CD4-positive, alpha-beta T cell treated with Interleukin-17A for 1 hour (primary cell): ENCODE measurements around the gene IKZF3.
"Not testable (repeated sequence)": the region's sequence is repeated elsewhere in the genome, so short reads cannot be mapped to it uniquely, and the experiment has no call there.

ENCODE experiments used
- DNase-seq: peaks from one replicate; pipeline ENCODE4 v3.0.0-alpha.2; 2020

IKZF3 gene

DNA sequence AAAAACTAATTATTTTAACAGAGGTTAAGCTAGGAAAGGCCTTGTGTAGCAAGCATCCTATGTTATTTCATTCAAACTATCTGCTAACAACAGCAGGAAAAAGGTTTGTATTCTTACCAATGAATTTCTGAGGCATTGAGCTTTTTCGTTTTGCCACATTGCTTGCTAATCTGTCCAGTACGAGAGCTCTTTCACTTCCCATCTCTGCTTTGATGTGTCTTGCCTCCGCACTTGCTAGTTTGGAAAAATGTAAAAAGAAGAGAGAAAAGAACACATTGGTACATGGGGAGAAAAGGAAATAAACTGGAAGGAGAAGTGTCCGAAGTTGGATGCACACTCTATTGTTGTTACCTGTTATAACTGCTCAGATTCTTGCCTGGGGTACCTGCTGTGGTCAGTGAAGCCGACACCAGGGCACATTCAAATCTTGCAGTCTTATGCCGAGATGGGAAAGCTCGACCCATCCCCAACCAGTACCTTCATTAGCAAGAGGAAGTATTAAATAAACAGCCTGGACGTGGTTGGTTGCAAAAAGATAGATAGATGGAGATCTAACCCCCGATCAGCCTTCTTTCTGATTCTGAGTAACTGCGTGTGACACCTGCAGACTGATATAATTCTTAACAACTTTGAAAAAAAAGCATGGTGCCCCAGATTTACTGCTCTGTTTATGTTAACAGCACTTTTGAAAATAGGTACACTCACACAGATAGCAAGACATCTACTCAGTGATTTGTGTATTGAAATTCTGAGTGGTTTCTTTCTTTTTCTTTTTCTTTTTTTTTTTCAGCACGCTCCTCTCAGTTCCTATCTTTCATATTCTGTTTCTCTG, 86.4 kb downstream of the IKZF3 start:
- DNase-seq: peak; percentile 60

- peak; percentile 55 for DNase-seq
These were observed 87.9 kb downstream of the IKZF3 start for GRCh38 chr17:39776252-39776651.

GRCh38 chr17:39775031-39775430, 89.1 kb downstream of the IKZF3 start:
- DNase-seq: peak; percentile 38

DNA sequence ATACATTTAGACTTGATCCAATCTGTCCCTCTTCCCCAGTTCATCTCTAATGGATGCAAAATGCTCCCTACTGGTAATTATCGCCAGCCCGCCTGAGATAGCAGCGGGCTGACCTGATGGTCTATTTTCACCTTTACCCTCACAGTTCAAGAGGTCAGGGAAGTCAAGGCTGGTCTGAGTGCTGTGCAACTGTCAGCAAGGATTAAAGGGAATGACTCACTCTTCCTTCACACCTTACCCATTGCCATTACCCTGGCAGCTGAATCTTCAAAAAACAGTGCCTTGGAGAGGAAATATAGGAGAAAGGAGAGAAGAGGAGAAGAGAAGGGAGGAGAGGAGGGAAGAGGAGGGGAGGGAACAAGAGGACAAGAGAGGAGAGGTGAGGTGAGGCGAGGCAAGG, 90.1 kb downstream of the IKZF3 start:
- DNase-seq: no peak

DNA sequence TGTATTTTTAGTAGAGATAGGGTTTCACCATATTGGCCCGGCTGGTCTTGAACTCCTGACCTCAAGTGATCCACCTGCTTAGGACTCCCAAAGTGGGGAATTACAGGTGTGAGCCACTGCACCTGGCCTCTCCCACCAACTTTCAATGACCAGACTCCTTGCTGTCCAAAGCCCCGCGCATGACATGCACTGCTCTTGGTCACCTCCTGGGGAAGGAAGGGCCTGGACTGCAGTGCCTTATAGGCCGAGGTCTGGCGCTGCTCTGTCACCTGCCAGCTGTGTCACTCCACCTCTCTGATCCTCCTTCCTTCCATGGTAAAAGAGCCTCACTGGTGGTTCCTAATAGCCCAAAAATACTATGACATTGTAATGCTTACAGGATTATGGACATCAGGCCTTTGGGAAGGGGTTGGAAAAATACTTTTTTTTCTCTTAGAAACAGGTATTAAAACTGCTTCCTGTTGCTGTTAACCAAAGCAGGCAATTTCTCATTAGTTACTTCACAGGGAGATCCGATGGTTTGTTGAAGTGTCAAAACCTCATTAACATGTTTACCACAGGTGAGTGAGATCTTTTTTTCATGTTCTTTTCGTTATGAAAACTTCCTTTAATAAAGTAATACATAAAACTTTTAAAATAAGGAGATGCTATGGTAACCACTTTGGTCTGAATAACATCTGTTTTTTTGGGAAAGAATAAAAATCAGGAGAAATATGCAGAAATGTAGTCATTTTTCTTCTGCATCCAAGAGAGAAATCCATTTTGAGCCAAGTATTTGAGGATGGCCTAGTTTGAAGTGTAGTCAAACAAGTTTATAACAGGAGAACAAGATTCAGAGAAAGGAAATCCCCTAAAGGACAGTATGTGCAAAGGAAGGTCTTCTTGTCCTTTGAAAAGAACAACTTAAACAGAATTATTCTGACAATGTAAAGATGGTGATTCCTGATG, 90.9 kb downstream of the IKZF3 start:
- peak; percentile 63 for DNase-seq

- peak; percentile 41 for DNase-seq
These were observed 91.7 kb downstream of the IKZF3 start for GRCh38 chr17:39772415-39772814.

DNA sequence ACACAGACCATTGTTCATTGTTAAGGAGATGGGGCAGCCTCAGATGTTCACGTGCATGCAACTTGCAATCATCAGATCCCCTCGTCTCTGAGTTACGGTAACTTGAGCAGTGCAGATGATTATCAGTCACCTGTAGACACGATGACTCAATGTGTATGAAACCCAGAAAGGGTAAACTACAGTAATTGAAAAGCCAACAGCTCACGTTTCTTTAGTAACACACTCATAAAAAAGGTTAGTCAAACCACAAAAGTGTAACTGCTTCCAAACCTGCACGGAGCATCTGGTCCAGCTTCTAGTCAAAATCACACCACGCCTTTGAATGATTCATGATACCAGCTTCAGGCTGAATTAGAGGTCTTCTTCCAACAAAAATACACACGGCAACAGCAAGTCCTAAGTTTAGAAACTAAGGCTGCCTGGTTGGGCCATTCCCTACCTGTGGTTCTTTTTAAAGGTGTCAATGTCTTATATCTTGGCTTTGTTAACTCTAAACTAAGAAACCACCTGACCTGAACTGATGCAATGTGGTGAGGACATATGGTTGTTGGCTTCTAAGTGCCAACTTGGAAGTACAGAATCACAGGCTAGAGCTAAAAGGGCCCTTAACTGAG, 94.0 kb downstream of the IKZF3 start:
- peak; percentile 79 for DNase-seq

DNA sequence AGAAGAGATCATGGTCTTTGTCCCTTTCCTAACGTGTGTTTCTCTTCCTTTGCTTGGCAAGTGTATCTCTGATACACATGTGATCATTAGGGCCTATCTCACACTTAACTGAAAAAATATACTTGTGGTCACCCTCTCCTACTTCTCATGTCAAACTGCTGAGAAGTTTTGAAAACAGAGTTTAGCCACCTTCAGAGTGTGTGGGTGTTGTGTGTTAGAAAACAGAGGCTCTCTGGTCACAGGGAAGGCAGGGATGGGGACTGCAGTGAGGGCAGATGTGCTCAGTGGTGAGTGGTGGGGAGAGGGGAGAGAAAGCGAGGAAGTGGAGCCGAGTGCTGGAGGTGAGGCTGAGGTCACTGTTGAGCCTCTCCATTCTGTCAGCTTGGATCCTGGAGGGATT, 97.0 kb downstream of the IKZF3 start:
- no peak for DNase-seq

- no peak for DNase-seq
These were observed 98.3 kb downstream of the IKZF3 start for GRCh38 chr17:39765766-39766165.

DNA sequence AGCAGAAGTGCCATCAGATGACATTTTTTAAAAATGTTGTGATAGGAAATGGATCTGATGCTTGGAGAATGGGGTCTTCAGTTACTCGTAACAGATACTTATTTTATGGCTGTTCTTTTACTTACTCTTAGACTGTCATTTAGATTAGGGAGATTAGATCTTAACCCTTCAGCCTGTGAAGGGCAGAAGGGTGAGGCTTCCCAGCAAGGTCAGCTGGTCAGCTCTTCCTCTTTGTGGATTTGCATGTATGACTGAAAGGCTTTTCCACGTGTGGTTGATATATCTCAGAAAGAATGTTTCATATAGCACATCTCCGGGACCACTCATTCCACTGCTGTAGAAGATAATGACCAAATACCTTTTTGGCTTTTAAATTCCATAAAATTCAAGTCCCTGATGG, 98.9 kb downstream of the IKZF3 start:
- no peak for DNase-seq

- DNase-seq: not testable (repeated sequence)
These were observed 99.9 kb downstream of the IKZF3 start for GRCh38 chr17:39764171-39764570.

- DNase-seq: no peak
These were observed 100.9 kb downstream of the IKZF3 start for GRCh38 chr17:39763051-39763820.

GRCh38 chr17:39761861-39762496, 102.1 kb downstream of the IKZF3 start:
- no peak for DNase-seq

- no peak for DNase-seq
These were observed 104.9 kb downstream of the IKZF3 start for GRCh38 chr17:39759204-39759603.

DNA sequence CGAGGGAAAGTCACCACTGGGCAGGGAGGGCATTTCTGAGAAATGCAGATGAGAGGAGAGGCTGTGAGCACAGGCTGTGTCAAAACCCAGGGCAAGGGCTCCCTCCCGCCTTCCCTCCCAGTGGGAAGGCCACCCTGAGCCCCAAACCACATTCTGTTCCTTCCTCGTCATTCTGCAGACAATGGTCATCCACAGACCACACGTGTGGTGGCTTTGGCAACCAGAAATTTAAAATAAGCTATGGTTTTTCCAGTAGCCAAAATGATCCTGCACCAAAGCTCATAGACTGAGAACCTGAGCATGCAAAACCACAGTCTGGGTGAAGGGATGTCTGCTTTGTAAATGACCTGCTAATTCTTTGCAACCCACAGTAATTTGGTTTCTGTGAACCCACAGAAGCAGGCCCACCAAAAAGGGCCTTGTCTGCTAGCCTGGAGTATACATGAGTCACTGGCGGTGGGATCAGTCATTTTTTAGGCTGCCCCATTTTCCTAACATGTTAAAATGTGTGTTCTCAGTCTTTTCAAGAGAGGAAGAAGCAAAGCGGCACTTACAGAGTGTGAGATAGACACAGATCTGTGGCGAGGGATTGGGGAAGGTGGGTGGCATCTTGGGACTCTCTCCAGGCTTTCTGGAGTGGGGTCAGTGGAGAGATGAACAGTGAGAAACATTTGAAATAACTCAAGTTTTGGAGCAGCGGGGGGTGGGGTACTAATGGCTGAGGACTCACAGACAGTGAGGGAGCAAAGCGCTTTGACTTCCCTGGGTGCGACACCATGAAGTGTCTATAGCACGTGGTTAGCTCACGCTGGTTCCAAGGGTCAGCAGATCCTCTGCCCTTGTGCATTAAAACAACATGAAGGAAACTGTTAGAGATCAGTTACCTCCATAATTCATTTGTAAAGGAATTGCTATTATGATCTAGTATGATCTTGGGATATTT, 105.9 kb downstream of the IKZF3 start:
- DNase-seq: peak; percentile 73

DNA sequence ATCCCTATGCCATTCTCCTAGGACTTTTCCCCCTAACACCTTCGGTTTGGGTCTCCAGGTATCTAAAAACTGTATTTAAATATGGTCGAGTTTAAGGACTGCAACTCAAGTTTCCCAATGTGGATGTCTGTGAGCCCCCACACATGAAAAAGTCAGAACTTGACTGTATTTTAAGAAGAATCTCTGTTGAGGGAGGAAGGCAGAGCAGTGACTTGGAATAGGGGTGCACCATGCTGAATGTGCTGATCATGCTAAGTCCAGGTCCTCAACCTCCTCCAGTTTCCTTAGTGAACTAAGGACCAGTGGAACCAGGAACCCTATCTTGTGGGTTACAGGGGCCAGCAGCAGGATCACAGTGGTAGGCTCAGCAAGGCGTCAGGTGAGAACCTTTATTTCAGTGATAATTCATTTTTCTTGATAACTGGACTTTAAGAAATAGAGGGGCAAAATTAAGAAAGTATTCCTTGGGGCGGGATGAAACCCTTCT, 106.9 kb downstream of the IKZF3 start:
- DNase-seq: no peak

DNA sequence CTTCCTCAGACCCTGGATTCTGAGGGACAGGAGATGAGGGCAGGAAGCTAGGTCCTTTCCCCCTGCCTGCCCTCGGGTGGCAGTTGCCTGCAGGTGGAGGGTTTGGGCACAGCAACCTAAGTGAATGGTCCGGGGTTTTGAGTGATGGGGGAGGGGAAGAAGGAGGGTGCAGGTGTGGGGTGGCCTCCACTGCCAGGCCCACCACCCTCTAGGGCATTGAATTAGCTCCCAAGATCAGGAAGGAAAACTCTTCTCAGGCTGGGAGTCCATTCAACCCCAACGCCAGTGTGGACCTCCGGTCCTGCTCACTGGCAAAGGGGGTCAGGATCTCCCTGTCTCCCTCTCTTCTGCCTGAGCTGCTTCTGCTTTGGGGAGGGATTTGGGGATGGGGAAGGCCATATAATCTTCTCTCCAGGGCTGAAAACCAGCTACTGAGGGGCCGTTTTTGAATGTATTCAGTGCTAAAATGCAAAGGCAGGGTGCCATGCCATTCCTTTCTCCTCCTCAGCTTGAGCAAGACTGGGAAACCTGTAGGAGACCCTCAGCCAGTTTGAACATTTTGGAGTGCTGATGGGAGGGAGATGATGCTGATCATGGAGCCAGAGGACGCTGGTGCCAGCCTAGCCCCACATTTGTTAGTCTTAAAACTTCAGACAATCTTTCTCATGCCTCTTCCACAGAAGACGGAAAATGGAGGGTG, 107.6 kb downstream of the IKZF3 start:
- DNase-seq: no peak

GRCh38 chr17:39755554-39756379, 108.3 kb downstream of the IKZF3 start:
- peak; percentile 83 for DNase-seq

DNA sequence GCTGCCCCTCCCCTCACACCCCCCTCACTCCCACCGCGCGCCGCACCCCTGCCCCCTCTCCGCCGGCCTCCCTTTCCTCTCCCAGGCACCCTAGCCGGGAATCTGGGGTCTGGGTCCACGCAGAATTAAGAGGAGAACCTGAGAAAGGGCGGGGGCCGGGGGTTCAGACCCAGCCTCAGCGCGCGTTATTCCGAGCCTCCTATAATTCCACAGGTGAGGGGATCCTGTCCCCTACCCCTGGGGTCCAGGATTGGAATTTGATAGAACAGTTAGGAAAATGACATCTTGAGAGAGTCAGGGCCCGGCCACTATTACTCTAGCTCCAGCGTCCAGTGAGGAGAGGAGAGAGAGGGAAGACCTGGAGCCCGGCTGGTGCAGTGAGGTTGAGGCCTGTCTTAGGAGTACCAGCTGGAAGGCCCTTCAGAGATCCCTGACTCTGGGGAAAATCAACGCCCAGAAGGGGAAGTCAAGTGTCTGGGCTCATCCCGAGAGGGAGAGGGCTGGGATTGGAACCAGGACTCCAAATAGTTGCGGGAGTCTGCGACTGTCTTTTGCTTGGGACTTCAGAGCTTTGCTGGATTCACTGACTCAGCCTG, 109.1 kb downstream of the IKZF3 start:
- no peak for DNase-seq
